Effector memory CD4-positive, alpha-beta T cell (primary cell): ENCODE measurements around the gene SBF1.

Experiments
- DNase-seq, 3 donors: peaks; one replicate each; pipeline ENCODE4 v3.0.0-alpha.2; 2020
- H3K27ac ChIP-seq: 2 replicates; pipeline ENCODE4 v1.7.0; 2013; ENCODE audit warnings: mild to moderate bottlenecking, low read length, moderate library complexity; ENCODE audit not compliant: insufficient read depth, poor library complexity, severe bottlenecking
- H3K27me3 ChIP-seq: replicated peaks from 2 replicates; pipeline ENCODE4 v1.7.0; 2013; ENCODE audit warnings: mild to moderate bottlenecking, low read length; ENCODE audit not compliant: insufficient read depth, control insufficient read depth, poor library complexity, severe bottlenecking
- H3K36me3 ChIP-seq: 2 replicates; pipeline ENCODE4 v1.7.0; 2013; ENCODE audit warnings: mild to moderate bottlenecking, low read length, moderate library complexity; ENCODE audit not compliant: control insufficient read depth, insufficient read depth
- H3K4me1 ChIP-seq: 2 replicates; pipeline ENCODE4 v1.7.0; 2013; ENCODE audit warnings: low read length, mild to moderate bottlenecking; ENCODE audit not compliant: control insufficient read depth, insufficient read depth, poor library complexity, severe bottlenecking
- H3K4me3 ChIP-seq: 2 replicates; pipeline ENCODE4 v1.7.0; 2013; ENCODE audit warnings: low read length, low read depth, mild to moderate bottlenecking; ENCODE audit not compliant: insufficient read depth, poor library complexity, severe bottlenecking
- H3K9me3 ChIP-seq: 2 replicates; pipeline ENCODE4 v1.7.0; 2013; ENCODE audit warnings: mild to moderate bottlenecking, low read length, moderate library complexity; ENCODE audit not compliant: control insufficient read depth

SBF1 gene

GRCh38 chr22:50519151-50519550 is 44.3 kb upstream of the SBF1 start:
- no peaks in the 10 kb centered on the region for H3K9me3 ChIP-seq
- no peak for DNase-seq
- peaks cover 2% of the 10 kb centered on the region for H3K4me1 ChIP-seq
- H3K27me3 ChIP-seq = no peaks in the 10 kb centered on the region
- H3K36me3 ChIP-seq = peaks cover 63% of the 10 kb centered on the region
- H3K4me3 ChIP-seq = no peak overlapping the region
- no peak overlapping the region for H3K27ac ChIP-seq

DNA sequence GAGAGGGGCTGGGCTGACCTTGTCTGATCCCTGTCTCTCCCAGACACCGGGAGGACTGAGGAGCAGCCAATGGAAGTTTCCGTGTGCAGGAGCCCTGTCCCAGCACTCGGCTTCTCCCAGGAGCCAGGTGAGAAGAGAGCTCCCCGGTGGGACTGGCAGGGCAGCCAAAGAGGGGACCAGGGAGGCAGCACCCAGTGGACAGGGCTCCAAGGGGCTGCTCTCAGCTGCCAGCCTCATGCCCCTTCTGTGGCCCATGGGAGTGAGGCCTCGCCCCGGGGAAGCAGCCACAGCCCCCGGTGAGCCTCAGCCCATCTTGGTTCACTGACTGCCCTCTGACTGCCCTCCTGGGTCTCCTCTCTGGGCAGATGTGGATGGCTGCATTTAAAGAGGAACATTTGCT is 43.8 kb upstream of the SBF1 start:
- Histone ChIP-seq H3K4me3 (no peak overlapping the region), H3K27ac (no peak overlapping the region), H3K9me3 (no peaks in the 10 kb centered on the region), H3K27me3 (no peaks in the 10 kb centered on the region), H3K36me3 (peaks cover 63% of the 10 kb centered on the region), H3K4me1 (no peaks in the 10 kb centered on the region)
- no peak for DNase-seq

GRCh38 chr22:50517495-50518260 is 42.8 kb upstream of the SBF1 start:
- H3K4me1 ChIP-seq = no peaks in the 10 kb centered on the region
- H3K9me3 ChIP-seq = no peaks in the 10 kb centered on the region
- no peaks in the 10 kb centered on the region for H3K27me3 ChIP-seq
- no peak overlapping the region for H3K27ac ChIP-seq
- DNase-seq = no peak
- H3K36me3 ChIP-seq = peaks cover 58% of the 10 kb centered on the region
- H3K4me3 ChIP-seq = no peak overlapping the region

DNA sequence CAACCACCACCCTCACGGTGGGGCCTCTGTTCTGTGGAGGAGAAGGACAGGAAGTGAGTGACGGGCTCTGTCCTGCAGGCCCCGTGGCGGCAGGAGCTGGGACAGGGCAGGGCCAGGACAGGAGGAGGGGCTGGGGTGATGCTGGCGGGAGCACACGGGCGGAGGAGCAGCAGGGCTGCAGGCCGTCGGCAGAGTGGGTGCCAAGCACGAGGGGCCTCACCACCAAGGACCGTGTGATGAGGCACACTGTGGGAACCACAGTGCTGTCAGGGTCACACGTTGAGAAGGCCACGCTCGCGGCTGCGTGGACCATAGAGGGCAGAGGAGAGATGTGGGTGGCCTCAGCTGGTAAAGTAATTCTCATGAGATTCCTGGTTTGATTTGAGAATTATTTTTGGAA is 42.1 kb upstream of the SBF1 start:
- Histone ChIP-seq H3K4me1 (no peaks in the 10 kb centered on the region), H3K36me3 (peaks cover 56% of the 10 kb centered on the region), H3K27ac (no peak overlapping the region), H3K27me3 (no peaks in the 10 kb centered on the region), H3K4me3 (no peak overlapping the region), H3K9me3 (no peaks in the 10 kb centered on the region)
- DNase-seq = no peak

DNA sequence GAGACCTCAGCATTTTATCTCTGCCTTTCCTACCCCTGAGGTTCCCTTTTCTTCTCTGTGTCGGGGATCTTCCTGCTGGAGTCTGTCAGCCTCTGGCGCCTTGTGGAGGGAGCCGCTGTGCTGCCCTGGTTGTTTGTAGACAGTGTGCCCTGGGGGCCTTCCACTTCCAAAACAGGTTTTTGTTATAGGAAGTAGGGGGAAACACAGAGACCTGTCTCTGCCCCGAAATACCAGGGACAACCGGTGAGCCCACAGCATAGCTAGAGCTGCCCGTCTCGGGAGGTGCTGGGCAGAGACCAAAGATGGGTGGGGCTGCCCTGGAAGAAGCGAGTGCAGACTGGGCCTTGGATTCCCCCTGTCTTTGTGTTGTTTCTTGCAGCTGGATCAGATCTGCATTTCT is 41.2 kb upstream of the SBF1 start:
- no peaks in the 10 kb centered on the region for H3K4me1 ChIP-seq
- no peak overlapping the region for H3K27ac ChIP-seq
- no peaks in the 10 kb centered on the region for H3K27me3 ChIP-seq
- H3K9me3 ChIP-seq = no peaks in the 10 kb centered on the region
- H3K36me3 ChIP-seq = peaks cover 54% of the 10 kb centered on the region
- H3K4me3 ChIP-seq = no peak overlapping the region
- DNase-seq = no peak

GRCh38 chr22:50513175-50513574 is 38.3 kb upstream of the SBF1 start:
- DNase-seq = no peak
- no peak overlapping the region for H3K27ac ChIP-seq
- peaks cover 33% of the 10 kb centered on the region for H3K36me3 ChIP-seq
- H3K27me3 ChIP-seq = no peaks in the 10 kb centered on the region
- peaks cover 7% of the 10 kb centered on the region for H3K4me1 ChIP-seq
- H3K4me3 ChIP-seq = no peak overlapping the region
- H3K9me3 ChIP-seq = no peaks in the 10 kb centered on the region

DNA sequence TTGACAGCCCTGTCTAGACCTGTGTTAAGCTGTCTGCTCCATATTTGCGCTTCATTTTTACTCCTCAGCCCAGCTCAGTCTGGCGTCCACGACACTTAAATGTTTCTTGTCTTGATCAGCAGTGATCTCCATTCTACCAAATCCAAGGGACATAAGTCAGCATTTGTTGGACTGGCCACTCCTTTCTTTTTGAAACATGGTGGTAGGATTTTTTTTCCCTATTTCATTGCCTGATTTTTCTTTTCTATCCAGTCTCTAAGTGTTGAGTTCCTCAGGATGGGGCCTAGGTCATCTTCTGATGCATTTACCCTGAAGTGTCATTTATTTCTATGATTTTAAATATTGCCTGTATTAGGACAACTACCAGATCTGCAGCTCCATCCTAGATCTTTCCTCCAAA is 34.1 kb upstream of the SBF1 start:
- Histone ChIP-seq H3K9me3 (no peaks in the 10 kb centered on the region), H3K27me3 (no peaks in the 10 kb centered on the region), H3K27ac (peak overlapping the region; percentile 85), H3K4me3 (peak overlapping the region; percentile 83), H3K4me1 (peaks cover 26% of the 10 kb centered on the region), H3K36me3 (peaks cover 29% of the 10 kb centered on the region)
- DNase-seq = no peak

DNA sequence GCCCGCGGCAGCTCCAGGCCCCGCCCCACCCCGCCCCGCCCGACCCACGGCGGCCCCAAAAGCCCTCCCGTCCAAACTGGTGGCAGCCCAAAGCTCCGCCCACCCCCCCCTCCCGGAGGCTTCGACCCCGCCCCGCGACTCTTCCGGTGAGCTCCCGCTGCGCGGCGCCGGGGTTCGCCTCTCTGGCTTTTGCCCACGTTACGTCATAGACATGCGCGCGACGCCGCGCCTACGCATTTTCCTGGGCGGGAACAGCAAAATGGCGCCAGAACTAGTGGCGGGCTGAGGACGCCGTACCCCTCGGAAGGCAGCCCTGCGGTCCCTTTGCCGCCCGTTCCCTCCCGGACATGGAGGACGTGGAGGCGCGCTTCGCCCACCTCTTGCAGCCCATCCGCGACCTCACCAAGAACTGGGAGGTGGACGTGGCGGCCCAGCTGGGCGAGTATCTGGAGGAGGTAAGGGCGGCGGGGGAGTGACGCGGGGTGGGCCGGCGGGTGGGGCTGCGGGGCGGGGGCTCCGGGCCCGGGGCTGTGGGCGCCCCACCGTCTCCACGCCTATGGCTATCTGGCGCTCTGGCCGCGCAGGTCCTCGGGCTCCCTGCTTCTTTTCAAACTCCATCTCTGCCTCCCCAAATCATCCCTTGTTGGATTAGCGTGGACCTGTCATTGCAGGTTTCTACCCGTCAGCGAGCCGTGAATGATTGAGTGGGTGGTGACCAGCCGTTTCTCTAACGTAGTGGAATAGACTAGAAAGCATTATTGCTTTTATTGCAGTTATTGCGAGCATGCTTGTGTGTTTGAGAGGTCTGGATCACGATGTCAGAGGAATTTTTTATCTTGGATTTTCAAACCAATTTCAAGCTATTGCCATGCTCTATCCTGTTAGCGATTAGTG is 33.4 kb upstream of the SBF1 start, which contains the start of gene NCAPH2:
TSS of gene NCAPH2 (plus strand) at position 234 of the 894 bp plus-strand sequence. CDS start at position 348, 114 bp downstream.
- Histone ChIP-seq H3K27ac (peak within 1 kb of the TSS; percentile 86), H3K36me3 (peaks cover 32% of the 10 kb centered on the region), H3K4me3 (peak within 1 kb of the TSS; percentile 95), H3K27me3 (no peaks in the 10 kb centered on the region), H3K9me3 (no peaks in the 10 kb centered on the region), H3K4me1 (peaks cover 26% of the 10 kb centered on the region)
- DNase-seq = peak in 1 of 3 donors; percentile 94

DNA sequence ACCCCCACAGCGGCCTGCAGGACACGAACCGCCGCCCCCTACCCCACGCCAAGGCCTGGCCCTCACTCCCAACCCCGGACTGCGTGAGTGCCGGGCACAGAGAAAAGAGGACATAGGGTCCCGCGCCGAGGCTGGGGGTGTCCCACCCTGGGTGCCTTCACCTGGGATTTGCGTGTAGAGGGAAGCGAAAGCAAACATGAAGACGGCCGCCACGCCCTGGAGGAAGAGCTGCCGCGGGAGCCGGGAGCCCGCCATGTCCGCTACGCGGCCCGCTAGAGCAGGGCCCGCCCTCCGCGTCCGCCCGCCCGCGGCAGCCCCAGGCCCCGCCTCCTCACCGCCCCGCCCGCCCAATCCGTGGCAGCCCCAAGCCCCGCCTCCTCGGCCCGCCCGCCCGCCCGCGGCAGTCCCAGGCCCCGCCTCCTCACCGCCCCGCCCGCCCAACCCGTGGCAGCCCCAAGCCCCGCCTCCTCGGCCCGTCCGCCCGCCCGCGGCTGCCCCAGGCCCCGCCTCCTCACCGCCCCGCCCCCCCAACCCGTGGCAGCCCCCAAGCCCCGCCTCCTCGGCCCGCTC is 32.7 kb upstream of the SBF1 start, which contains the start of gene LMF2:
TSS of gene LMF2 (minus strand) at position 282 of the 570 bp plus-strand sequence. CDS start at position 255, 27 bp downstream.
- peak within 1 kb of the TSS; percentile 95 for H3K4me3 ChIP-seq
- peak within 1 kb of the TSS; percentile 86 for H3K27ac ChIP-seq
- H3K36me3 ChIP-seq = peaks cover 34% of the 10 kb centered on the region
- peak; percentile 87 to 95 (median 95) for DNase-seq
- peaks cover 26% of the 10 kb centered on the region for H3K4me1 ChIP-seq
- H3K27me3 ChIP-seq = no peaks in the 10 kb centered on the region
- no peaks in the 10 kb centered on the region for H3K9me3 ChIP-seq
